Fibroblast of skin of back (primary cell): ENCODE measurements around the gene PLSCR5.

Experiments
- DNase-seq: peaks from one replicate; pipeline ENCODE4 v3.0.0-alpha.2; 2013

Gene PLSCR5

DNA sequence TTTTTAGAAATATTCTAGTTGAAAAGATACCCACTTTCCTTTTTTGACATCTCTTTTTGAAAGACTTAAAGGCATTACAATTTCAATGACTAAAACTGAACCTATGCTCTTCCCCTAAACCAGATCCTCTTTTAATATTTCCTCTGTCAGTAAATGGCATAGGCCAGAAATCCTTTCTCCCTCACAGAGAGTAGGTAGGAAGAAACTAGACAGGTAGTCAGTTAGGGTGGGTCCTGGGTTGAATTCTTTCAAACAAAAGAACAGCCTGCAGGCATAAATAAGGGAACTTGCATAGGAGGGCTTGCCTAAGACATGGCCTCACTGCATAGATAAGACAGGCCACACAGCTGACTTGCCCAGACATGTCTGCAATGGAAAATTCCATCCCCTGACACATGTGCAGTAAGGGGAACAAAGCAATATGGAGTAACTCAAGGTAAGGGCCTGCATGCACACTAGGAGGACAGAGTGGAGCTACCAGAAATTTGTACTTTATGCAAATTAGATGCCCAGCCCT lies 23.1 kb downstream of the PLSCR5 start:
- no peak for DNase-seq

DNA sequence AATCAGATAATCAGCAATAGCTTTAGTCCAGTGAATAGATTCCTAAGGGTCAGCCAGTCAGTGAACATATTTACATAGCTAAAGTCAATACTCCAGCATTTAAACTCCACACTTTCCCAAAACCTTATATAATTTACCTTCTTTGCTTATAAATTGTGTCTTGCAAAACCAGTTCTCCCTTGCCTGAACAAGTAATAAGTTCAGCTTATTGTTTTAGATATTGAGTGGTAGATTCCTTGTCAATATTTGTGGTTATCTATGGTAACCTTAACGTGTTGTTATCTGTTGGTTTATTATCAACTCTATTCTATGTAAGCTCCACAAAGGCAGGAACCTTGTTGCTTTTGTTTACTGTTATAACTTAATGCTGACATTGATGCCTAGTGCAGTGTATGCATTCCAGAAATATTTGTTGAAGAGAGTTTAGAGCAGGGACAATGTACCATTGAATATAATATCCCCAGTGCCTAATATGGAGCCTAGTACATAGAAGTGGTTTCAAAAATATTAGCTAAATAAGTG lies 24.0 kb downstream of the PLSCR5 start:
- DNase-seq = no peak

DNA sequence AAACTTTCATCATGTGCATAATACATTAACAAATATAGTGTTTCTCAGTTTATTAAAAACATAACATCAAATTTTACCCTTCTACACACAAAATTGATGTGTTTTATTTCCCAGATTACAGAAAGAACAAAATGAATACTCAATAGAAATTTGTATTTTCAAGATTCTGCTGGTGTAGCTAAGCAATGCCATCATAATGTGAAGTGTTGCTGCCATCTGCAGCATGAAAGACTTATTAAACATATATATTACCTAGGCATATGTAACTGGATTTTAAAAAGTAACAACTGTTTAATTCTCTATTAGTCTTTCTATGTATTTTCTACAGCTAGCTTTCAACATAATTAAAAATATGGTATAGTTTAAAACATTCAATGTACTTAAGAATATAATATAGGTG lies 27.5 kb downstream of the PLSCR5 start:
- DNase-seq = peak; percentile 50

DNA sequence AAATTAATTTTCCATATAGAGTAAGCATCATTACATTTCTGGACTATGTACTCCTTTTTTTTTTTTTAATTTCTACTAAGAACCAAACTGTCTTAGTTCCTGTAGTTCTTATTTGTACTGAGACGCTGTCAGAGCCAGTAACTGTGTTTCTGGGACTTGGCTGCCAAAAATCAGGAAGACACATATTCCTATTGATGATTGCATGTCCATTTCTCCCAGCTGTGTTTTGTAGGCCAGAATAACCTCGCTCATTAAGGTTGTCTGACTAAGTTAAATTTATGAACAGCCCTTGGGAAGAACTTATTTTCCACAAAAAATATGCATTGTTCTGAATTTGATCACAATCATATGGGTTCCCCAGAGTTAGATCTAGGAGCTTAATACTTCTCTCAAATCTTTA lies 29.5 kb downstream of the PLSCR5 start:
- no peak for DNase-seq

DNA sequence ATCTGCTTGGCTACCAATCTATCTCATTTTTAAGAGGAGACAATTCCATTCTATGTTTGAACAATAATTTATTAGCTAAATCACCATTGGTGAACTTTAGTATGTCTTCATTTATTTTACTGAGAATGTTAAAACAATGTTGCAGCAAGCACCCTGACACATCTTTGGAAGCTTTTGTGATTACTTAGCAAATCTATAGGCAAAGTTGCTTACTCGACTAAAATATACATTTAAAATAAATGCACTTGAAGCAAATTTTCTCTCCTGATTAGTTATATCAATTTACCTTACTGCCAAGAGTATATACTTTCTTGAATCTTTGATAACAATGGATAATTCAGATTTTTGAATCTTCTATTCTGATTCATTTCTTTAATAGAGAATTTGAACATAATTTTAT lies 31.0 kb downstream of the PLSCR5 start:
- no peak for DNase-seq

DNA sequence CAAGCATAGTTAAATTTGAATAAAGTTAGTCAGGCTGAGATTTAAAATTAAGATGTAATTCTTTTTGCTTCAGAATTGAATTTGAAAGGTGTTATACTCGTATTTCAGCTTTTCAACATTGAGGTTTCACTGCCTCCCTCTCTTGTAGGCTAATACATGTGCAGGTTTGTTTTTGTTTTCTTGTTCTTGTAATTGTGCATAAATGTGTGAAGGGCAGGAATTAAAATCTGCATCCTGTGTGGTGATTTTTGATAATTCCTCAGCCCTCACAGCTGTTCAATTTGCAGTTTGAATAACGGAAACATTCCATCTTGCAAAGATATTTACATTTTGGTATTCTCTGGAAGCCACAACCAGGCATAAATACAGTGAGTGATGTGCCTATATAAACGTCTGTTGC lies 35.8 kb downstream of the PLSCR5 start:
- DNase-seq = no peak

DNA sequence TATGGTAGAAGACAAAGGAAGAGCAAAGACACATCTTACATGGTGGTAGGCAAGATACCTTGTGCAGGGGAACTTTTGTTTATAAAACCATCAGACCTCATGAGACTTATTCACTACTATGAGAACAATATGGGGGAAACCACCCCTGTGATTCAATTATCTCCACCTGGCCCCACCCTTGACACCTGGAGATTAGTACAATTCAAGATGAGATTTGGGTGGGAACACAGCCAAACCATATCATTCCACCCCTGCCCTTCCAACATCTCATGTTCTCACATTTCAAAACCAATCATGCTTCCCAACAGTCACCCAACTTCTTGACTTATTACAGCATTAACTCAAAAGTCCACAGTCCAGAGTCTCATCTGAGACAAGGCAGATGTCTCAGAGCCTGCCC lies 39.0 kb downstream of the PLSCR5 start:
- no peak for DNase-seq

DNA sequence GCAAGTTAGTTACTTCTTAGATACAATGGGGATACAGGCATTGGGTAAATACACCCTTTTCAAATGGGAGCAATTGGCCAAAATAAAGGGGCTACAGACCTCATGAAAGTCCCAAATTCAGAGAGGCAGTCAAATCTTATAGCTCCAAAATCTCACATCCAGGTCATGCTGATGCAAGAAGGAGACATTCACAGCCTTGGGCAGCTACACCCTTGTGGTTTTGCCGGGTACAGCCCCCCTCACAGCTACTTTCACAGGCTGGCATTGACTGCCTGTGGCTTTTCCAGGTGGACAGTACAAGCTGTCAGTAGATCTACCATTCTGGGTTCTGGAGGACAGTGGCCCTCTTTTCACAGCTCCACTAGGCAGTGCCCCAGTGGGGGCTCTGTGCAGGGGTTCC lies 43.3 kb downstream of the PLSCR5 start:
- no peak for DNase-seq

DNA sequence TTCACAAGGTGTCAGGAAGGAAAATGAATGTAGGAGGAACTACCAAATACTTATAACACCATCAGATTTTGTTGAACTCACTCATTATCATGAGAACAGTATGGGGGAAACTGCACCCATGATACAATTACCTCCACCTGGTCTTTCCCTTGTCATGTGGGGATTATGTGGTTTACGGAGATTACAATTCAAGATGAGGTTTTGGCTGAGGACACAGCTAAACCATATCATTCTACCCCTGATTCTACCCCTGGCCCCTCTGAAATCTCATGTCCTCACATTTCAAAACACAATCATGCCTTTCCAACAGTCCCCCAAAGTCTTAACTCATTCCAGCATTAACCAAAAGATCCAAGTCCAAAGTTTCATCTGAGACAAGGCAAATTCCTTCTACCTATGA lies 43.7 kb downstream of the PLSCR5 start:
- no peak for DNase-seq

DNA sequence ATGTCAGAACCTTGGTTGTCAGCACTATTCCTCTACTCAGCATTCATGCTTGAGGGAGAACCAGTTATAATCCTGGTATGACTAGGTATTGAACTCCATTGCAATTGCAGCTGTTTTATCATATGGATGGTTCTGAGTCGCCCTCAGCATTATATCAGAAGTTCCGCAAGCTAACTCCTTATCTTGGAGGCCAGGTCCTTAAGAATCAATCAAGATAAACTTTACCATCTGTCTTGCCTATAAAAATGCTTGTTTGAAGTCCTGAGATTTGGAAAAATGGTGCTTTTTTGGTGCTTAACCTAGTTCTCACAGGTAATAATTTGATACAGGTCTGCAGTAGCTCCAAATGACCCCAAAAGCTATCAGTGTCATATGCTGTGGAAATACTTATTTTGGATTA lies 44.5 kb downstream of the PLSCR5 start:
- no peak for DNase-seq

DNA sequence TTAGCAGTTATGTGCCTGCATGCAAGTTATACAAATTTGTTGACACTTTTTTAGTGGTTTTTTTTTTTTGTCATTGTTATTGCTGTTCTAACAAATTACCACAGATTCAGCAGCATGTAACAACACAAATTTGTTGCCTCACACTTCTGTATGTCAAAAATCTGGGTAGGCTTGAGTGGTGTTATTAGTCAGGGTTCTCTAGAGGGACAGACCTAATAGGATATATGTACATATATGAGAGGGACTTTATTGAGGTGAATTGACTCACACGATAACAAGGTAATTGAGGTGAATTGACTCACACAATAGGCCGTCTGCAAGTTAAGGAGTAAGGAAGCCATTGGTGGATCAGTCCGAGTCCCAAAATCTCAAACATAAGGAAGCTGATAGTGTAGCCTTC lies 45.8 kb downstream of the PLSCR5 start:
- DNase-seq = no peak

DNA sequence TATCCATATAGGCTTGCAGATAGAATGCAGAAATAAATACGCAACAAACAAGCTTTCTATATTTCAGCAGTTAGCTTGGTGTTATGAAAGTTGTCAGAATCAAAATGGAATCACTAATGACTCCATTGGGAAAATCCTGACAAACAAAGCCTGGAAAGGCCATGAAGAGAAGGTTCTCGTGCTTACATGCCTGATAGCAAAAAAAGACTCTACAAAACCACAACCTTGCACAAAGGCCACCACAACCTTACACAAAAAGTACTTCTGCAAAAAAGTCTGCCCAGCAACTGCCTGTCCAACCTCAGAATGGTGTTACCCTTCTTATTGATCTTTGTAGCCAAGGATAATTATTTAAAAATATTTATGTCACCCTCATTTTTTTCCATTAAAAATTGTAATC lies 46.4 kb downstream of the PLSCR5 start:
- DNase-seq = no peak

DNA sequence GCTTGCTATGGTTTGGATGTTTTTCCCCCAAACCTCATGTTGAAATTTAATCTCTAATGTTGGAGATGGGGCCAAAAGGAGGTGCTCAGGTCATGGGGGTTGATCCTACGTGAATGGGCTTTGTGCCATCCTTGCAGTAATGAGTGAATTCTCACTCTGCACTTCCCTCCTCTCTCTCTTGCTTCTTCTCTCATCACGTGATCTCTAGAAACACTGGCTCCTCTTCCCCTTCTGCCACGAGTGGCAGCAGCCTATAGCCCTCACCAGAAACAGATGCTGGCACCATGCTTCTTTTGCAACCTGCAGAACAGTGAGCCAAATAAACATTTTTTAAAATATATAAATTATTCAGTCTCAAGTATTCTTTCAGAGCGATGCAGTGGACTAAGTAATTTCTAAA lies 47.4 kb downstream of the PLSCR5 start:
- no peak for DNase-seq

DNA sequence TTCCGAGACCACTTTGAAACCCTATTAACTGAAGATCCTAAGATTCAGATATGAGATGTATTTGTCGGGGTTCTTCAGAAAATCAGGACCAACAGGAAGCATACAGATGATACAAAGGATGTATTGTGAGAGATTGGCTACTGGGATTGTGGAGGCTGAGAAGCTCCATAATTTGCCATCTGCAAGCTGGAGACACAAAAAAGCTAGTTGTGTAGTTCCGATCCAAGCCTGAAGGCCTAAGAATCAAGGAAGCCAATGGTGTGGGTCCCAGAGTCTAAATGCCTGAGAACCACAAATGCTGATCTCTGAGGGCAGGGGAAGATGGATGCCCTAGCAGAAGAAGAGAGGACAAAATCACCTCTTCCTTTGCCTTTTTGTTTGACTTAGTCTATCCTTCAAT lies 49.8 kb downstream of the PLSCR5 start:
- DNase-seq = no peak

DNA sequence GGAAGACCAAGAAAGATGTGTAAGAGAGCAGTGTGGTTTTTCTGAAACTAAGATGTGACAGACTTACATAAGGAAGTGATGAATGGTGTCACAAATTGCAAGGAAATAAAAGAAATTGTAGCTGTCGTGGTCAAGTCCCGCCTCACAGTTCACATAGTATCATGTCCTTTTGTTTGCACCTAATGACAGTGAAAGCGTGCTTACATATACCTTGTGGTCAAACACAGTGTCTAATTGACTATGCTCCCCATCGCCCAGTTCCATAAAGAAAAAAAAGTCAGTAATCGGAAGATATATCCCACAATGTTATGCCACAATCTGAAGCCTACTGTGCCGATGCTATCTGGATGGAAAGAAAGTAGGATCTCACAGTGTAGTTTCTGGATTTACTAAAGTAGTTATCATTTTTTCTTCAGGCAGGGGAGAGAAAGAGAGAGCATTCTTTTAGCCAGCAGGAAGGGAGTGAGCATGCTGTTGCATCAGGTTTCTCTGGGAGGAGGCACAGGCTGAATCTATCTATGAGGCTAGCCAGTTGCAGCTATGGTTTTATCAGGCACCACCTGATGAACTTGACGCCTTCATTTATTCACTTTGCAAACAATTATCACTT lies 50.9 kb downstream of the PLSCR5 start:
- peak; percentile 15 for DNase-seq

DNA sequence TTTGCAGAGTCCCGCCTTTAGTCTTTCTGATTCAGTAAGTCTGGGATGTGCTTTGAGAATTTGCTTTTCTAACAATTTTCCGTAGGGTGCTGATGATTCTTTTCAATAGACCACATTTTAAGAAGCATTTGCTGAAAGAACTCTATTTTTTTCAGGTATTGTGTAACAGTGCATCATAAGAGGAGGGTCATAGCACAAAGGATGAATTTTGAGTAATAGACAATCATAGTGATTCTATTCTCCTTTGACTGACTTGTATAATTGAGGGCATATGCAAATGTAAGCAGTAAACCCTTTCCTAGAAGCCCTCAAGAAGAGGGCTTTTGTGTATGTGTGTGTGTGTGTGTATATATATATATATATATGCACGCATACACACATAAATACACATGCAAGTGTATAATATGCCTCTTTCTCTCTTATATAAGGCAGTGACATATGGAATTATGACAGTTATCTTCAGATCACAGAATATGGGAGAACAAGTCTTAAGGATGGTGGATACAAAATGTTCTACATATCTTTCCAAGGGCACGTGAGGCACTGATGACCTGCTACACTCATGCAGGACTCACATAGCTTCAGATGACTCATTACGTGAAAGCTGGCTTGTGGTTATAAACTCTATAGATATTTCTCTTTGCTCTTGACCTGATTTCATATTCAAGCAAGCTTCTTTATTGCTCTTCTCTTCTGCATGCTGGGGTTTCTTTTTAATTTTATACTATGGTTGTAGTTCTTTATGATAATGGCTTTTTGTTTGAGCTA lies 54.2 kb downstream of the PLSCR5 start:
- DNase-seq = peak; percentile 90

DNA sequence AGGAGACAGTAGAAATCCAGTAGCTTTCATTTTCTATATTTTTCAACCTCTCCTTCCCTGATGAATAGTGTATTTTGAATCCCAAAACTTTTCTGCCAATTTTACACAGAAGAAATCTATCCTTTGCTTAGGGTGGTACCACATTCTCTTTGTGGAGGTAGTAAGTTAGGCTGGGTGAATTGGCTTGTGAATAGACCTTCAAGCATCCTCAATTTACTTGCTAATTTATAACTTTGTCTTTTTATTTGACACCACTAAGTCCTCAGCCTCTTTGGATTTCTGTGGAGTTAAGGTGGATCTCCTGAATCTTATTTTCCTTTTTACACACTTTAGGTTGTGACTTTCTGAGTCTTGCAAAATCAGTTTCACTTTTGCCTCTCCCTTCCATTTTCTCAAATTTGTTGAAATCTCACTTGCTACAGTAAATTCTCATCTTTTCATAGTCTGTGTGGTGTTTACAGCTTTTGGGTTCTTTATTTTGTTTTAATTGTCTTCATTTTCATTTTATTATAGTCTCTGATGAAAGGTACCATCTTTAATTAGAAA lies 55.0 kb downstream of the PLSCR5 start:
- DNase-seq = no peak

DNA sequence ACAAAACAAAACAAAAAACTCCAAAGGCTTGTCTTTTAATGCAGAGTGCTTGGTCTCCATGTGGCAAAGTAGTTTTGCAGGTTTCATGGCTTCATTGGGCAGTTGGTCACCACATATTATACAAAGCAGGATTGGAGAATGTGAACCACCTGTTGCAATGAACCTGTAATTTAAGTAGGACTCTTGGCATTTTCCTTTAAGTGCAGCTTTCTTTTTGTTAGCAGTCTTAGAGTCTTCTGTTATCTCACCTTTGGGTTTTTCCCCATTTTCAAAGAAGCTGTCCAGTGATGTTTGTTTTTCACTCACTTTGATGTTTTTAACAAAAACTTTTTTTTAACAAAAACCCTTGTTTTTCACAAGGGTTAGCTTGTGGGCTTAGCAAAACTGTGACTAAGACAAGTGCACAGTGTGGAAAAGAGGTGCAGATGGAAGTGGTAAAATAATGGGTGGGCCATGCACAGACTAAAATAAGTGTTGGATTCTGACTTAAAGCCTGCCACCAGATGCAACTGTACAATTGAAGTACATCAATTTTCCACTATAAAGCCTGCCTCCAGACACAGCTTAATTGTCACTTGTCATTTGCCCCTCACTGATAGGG lies 57.8 kb downstream of the PLSCR5 start:
- DNase-seq = no peak

DNA sequence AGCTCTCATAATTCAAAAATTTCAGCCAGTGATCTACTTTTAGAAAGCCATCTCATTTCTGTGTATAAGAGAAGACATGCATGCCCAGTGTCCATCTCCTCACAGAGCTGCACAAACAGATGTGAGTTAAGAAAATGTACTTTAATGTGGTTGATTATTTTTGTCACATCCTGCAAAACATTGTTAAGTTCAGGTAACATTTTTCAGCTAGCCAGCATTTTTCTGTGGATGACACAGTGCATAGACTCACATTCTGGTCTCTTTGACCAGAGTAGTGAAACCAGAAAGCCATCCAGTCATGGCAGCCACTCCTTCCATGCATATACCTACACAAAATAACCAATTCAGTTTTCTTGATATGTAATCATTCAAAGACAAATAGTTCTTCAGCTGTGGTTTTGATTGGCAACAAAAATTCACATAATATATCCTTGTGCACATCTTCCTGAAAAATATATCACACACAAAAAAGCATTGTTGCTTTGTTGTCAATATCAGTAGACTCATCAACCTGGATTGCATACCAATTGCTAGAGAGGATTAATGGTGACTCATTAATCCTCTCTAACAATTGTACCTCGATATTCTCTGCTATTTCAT lies 58.7 kb downstream of the PLSCR5 start:
- no peak for DNase-seq

DNA sequence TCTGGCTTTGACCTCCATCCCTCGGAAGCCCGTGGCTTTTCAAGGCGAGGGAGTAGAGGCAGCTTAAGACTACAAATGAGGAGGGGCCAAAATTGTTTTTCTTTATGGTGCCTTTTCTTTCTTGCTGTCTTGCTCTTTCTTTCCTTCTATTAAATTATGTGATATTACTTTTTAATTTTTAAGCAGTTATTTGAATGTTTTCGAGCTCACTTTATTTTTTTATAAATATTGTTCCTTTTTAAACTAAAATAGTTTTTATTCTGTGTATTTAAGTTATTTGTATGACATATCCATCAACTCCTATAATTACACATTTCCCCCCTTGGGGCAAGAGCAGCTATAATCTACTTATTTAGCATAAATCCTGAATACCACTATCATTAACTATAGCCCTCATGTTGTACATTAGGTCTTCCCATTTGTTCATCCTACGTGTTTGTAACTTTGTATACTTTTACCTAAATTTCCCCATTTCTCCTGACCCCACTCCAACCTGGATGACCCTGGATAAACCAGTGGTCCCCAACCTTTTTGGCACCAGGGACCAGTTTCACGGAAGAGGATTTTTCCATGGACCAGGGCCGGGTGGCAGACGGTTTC lies 60.1 kb downstream of the PLSCR5 start:
- DNase-seq = no peak

DNA sequence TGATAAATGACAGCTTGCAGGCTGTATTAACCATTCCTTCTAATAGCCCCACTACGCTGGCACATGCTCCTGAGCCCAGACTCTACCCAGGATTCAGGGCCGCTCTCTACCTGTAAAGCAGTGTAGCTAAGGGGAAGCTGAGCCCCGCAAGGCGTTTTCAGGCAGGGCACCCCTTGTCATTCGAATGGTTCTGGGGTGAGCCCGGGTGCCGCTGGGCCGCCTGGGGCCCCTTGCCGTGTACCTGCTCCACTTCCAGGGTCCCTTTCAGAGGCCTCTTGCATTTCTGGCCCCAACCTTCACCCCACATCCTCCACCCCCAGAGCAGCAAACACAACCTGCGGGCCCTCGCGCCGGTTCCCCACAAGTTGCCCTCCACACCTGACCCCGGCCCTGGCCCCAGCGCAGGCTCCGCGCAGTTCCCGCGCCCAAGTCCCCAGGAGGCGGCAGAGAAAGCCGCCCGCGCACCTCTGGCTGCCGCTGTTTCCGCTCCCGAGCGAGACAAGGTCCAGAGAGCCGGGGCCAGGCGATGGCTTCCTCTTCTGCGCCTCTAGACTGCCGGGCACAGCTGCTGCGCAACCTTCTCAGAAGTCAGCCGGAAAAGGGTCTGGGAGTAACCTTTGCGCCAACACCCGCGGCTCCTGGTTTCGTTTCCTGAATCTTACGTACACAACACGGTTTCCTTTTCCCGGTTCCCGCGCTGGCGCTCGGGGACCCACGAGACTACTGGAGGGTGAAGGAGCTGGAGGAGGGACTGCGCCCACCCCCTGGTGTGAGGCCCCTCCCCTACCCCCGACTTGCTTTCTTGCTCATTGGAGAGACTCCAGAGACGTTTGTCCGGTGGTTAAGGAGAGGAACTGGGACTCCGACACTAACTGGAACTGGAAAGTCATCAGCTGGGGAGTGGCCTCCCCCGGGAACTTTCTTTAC lies 60.9 kb downstream of the PLSCR5 start, which contains the start of gene PLSCR1:
Gene PLSCR1 (minus strand): TSS at position 606 of the 927 bp plus-strand sequence. CDS start 8,055 bp downstream, outside the sequence.
- DNase-seq = peak; percentile 97
